ENCODE results near the gene CCDC51. TPM values are rescaled to one million over a fixed set of nuclear protein-coding genes. Genes with fewer than 3 reads are reported as not detected.

CCDC51 gene
- polyA plus RNA-seq, 2 of the 4 experiments (the other 2 are of a cell fraction): 19.8 to 26.7 TPM

GRCh38 chr3:48413086-48413485, 26.8 kb downstream of the CCDC51 start:
- ChIA-PET CTCF (interaction anchor here (3.3 to 31.5 kb wide), 2 partner anchors 12 to 18 kb away, joined by 18 to 488 read pairs; partner anchors contain the start of gene PLXNB1), POLR2A (no interaction called here)
- H3K9me3 ChIP-seq: no peaks in the 10 kb centered on the region
- no peak for TF ChIP-seq RCOR1 (IDR thresholded peaks at IDR 0.05; ENCODE audit: low read depth, low read length)
- no peak for TF ChIP-seq JUN (IDR thresholded peaks at IDR 0.05)
- no peak for TF ChIP-seq RFX5 (IDR thresholded peaks at IDR 0.05)
- TF ChIP-seq NPAS2 (CRISPR knock-in tag; IDR thresholded peaks at IDR 0.05; ENCODE audit: borderline replicate concordance): no peak
- no peak for TF ChIP-seq HOXB5 (CRISPR knock-in tag; IDR thresholded peaks at IDR 0.05)
- TF ChIP-seq SREBF2 (IDR thresholded peaks at IDR 0.05): no peak
- TF ChIP-seq HMGXB4 (CRISPR knock-in tag; IDR thresholded peaks at IDR 0.05; ENCODE audit: borderline replicate concordance): no peak
- TF ChIP-seq KDM1A (IDR thresholded peaks at IDR 0.05; ENCODE audit: low read depth): no peak
- TF ChIP-seq PHF8 (IDR thresholded peaks at IDR 0.05; ENCODE audit: borderline replicate concordance, low read depth): no peak
- TF ChIP-seq HOXB13 (CRISPR knock-in tag; IDR thresholded peaks at IDR 0.05; ENCODE audit: low read depth): no peak
- TF ChIP-seq HDAC2 (IDR thresholded peaks at IDR 0.05): no peak
- no peak for TF ChIP-seq EP300 (IDR thresholded peaks at IDR 0.05)
- TF ChIP-seq, protein P1, sequence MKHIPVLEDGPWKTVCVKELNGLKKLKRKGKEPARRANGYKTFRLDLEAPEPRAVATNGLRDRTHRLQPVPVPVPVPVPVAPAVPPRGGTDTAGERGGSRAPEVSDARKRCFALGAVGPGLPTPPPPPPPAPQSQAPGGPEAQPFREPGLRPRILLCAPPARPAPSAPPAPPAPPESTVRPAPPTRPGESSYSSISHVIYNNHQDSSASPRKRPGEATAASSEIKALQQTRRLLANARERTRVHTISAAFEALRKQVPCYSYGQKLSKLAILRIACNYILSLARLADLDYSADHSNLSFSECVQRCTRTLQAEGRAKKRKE (CRISPR knock-in tag; IDR thresholded peaks at IDR 0.05; ENCODE audit: low read depth): no peak
- TF ChIP-seq ZNF302 (CRISPR knock-in tag; IDR thresholded peaks at IDR 0.05): no peak
- no peak for TF ChIP-seq RNF2 (IDR thresholded peaks at IDR 0.05; ENCODE audit: borderline replicate concordance, low read depth)
- no peak for ATAC-seq
- no peak for FAIRE-seq
- no peak overlapping the region for H3K4me3 ChIP-seq
- H3K4me2 ChIP-seq: no peak overlapping the region
- no peak overlapping the region for H3K27ac ChIP-seq
- no peak for DNase-seq (ENCODE audit: low read depth in 1 of 2, low spot score in 1 of 2)
- WGBS (ENCODE audit: missing lambda C conversion rate): 84% methylated on average over 7 of the region's 8 CpGs
- no peaks in the 10 kb centered on the region for H3K4me1 ChIP-seq

DNA sequence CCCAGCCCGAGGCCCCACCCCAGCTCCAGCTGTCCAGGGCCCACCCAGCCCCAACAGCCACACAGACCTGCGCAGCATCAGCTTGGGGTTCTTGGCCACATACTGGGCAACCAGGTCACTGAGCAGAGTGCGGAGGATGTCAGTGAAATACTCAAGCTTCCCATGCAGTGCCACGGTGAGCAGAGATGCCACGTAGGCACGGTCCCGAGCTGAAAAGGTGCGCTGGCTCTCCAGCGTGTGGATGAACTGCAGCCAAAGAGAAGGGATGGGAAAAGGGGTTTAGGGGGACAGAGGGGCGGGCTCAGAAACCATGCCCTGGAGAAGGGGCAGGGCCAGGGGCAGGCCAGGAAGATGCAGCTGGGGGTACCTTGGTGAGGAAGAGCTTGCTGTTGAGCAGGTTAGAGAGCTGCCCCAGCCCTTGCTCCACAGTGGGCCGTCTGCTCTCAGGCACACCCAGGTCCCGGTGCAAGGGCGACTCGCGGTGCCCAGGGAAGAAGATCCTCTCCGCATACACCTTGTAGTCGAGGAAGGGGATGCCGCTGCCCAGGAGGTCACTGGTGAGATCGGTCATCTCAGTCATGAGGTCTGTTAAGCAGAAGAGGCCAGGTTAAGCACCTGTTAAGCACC, 27.4 kb downstream of the CCDC51 start:
- DNase-seq (ENCODE audit: low read depth in 1 of 2, low spot score in 1 of 2) (no peak), ATAC-seq (no peak), FAIRE-seq (no peak)
- no peak overlapping the region for H3K4me2 ChIP-seq
- H3K4me3 ChIP-seq: no peak overlapping the region
- no peaks in the 10 kb centered on the region for H3K4me1 ChIP-seq
- POLR2A ChIA-PET: no interaction called here
- TF ChIP-seq ZFP36 (IDR thresholded peaks at IDR 0.05; ENCODE audit: borderline replicate concordance, partially characterized antibody) (no peak), ESRRA (IDR thresholded peaks at IDR 0.05; ENCODE audit: borderline replicate concordance, low read length) (no peak), CHD4 (IDR thresholded peaks at IDR 0.05; ENCODE audit: borderline replicate concordance) (no peak), HOXA7 (CRISPR knock-in tag; IDR thresholded peaks at IDR 0.05) (no peak), GATA3 (IDR thresholded peaks at IDR 0.05; ENCODE audit: borderline replicate concordance) (no peak), ZC3H11A (IDR thresholded peaks at IDR 0.05) (no peak)
- CTCF ChIA-PET: interaction anchor here (3.3 to 31.5 kb wide), 2 partner anchors 11 to 19 kb away, joined by 18 to 488 read pairs; partner anchors contain the start of gene PLXNB1
- H3K9me3 ChIP-seq: no peaks in the 10 kb centered on the region
- WGBS (ENCODE audit: missing lambda C conversion rate): 88% methylated on average over 12 of the region's 19 CpGs
- no peak overlapping the region for H3K27ac ChIP-seq

Measured in A549 (cell line).